BE2C (cell line): ENCODE measurements around the gene PLP2.

Experiments used
- DNase-seq: peaks from one replicate; pipeline ENCODE4 v3.0.0-alpha.2; 2020
- H3K27me3 ChIP-seq: fragments of 250-450 bp; sonication (Bioruptor Pico); 2 replicates; pipeline ENCODE4 v1.5.1; 2020; ENCODE audit warnings: mild to moderate bottlenecking
- H3K36me3 ChIP-seq: fragments of 250-450 bp; sonication (Bioruptor Pico); 2 replicates; pipeline ENCODE4 v1.5.1; 2020; ENCODE audit warnings: mild to moderate bottlenecking
- H3K4me1 ChIP-seq: fragments of 250-450 bp; sonication (Bioruptor Pico); 2 replicates; pipeline ENCODE4 v1.5.1; 2020
- H3K4me3 ChIP-seq: 2 replicates; pipeline ENCODE4 v1.5.1; 2011; ENCODE audit warnings: low read depth, low read length
- H3K9me3 ChIP-seq: fragments of 250-450 bp; sonication (Bioruptor Pico); 2 replicates; pipeline ENCODE4 v1.5.1; 2020
- TF ChIP-seq, protein P1 (sequence below): IDR thresholded peaks from 2 replicates; pipeline ENCODE4 v1.5.1; 2012; ENCODE audit warnings: mild to moderate bottlenecking, low read depth, low read length

PLP2 gene

DNA sequence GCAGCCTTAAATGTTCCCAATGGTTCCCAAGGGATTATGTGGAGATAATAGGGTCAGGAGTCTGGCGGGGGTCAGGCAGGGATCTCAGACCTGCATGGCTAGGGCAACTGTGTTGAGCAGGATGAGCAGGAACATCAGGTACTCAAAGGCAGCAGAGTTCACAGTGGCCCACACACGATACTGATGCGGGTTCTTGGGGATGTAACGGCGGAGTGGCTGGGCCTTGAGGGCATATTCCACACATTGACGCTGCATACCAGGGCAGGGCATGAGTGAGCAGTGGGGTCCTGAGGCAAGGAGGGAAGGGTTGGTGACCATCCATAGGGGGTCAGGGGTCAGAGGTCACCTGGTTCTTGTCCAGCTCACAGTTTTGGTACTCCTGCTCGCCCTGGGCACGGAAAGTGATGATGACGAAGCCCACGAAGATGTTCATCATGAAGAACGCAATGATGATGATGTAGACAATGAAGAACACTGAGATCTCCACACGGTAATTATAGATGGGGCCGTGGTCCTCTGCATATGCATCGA lies 43.4 kb downstream of the PLP2 start:
- H3K4me3 ChIP-seq: no peak overlapping the region
- H3K9me3 ChIP-seq: no peaks in the 10 kb centered on the region
- no peaks in the 10 kb centered on the region for H3K4me1 ChIP-seq
- DNase-seq: no peak
- no peaks in the 10 kb centered on the region for H3K36me3 ChIP-seq
- H3K27me3 ChIP-seq: no peaks in the 10 kb centered on the region
- TF ChIP-seq, protein P1, sequence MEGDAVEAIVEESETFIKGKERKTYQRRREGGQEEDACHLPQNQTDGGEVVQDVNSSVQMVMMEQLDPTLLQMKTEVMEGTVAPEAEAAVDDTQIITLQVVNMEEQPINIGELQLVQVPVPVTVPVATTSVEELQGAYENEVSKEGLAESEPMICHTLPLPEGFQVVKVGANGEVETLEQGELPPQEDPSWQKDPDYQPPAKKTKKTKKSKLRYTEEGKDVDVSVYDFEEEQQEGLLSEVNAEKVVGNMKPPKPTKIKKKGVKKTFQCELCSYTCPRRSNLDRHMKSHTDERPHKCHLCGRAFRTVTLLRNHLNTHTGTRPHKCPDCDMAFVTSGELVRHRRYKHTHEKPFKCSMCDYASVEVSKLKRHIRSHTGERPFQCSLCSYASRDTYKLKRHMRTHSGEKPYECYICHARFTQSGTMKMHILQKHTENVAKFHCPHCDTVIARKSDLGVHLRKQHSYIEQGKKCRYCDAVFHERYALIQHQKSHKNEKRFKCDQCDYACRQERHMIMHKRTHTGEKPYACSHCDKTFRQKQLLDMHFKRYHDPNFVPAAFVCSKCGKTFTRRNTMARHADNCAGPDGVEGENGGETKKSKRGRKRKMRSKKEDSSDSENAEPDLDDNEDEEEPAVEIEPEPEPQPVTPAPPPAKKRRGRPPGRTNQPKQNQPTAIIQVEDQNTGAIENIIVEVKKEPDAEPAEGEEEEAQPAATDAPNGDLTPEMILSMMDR: no peak

DNA sequence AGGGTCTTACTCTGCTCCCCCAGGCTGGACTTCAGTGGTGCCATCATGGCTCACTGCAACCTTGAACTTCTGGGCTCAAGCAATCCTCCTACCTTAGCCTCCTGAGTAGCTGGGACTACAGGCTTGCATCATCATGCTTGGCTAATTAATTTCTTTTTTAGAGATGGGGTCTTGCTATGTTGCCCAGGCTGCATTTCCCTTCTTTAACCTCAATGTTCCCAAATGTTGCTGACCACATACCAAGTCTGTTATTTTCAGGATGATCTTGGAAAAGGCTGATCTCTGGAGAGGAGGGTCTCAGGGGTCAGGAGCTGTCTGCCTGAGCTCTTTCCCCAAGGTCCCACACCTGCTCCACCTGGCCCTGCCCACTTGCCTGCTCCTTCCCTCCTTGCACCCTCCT lies 48.4 kb downstream of the PLP2 start:
- TF ChIP-seq, protein P1: no peak

DNA sequence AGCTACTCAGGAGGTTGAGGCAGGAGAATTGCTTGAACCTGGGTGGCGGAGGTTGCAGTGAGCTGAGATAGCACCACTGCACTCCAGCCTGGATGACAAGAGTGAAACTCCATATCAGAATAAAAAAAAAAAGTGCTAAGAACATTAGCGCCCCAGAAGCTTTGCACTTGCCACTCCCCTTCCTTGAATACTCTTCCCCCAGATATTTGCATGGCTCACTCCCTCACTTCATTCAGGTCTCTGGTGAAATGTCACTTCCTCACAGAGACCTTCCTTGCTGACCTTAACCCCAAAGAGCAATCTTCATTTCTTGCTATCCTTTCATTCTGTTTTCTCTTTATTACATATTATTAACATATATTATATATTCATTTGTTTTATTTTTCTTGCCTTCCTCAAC lies 50.2 kb downstream of the PLP2 start:
- TF ChIP-seq, protein P1: no peak
- H3K27me3 ChIP-seq: no peaks in the 10 kb centered on the region
- DNase-seq: no peak
- H3K4me3 ChIP-seq: no peak overlapping the region
- no peaks in the 10 kb centered on the region for H3K36me3 ChIP-seq
- no peaks in the 10 kb centered on the region for H3K9me3 ChIP-seq
- no peaks in the 10 kb centered on the region for H3K4me1 ChIP-seq

More for the DNA sequence above, 48.4 kb downstream of the PLP2 start:
- no peak for DNase-seq
- no peaks in the 10 kb centered on the region for H3K9me3 ChIP-seq
- no peak overlapping the region for H3K4me3 ChIP-seq
- no peaks in the 10 kb centered on the region for H3K36me3 ChIP-seq
- H3K4me1 ChIP-seq: no peaks in the 10 kb centered on the region
- H3K27me3 ChIP-seq: no peaks in the 10 kb centered on the region
